RWPE1 (cell line): Measurements from ENCODE around the gene QSOX2.

Experiments
- CTCF ChIA-PET: fragments of 350-600 bp; sonication (Branson Sonifier 250); formaldehyde crosslinking; extraction: SDS; loops from one replicate; lab custom pipeline; 2021; lab: Yijun Ruan, JAX
- POLR2A ChIA-PET: fragments of 400-600 bp; formaldehyde crosslinking; extraction: SDS; loops from one replicate; lab custom pipeline; 2020; ENCODE audit warnings: antibody characterized with exemption; ENCODE audit not compliant: low non-redundant PET; lab: Yijun Ruan, JAX
- DNase-seq: peaks from one replicate; pipeline ENCODE4 v3.0.0; 2012; ENCODE audit warnings: low spot score
- H3K27ac ChIP-seq: fragments of 450-650 bp; 2 replicates; pipeline ENCODE4 v1.5.1; 2017
- CTCF ChIP-seq: fragments of 450-650 bp; conservative IDR thresholded peaks from 2 replicates; pipeline ENCODE4 v1.5.1; 2017; ENCODE audit warnings: low read depth, mild to moderate bottlenecking

The QSOX2 gene

DNA sequence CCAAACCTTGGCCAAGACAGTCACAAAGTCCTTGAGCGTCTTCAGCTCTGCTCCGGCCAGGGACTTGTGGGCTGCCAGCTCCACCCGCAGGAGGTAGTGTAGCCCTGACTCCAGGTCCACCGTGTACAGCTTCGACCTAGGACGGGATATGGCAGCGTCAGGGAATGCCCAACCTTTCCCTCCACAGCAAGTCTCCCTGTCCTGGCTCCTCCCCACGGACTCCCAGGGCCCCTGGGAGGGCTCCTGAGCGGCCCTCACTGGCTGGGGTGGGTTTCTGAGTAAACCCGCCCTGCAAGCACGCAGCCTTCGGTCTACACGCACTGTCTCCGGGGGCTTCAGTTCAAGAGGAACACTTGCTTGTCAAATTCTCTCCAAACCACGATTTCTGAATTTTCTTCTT lies 26.9 kb downstream of the QSOX2 start:
- CTCF ChIA-PET: interaction anchor here (0.6 to 1.2 kb wide), 4 partner anchors 13 to 251 kb away, joined by 3 to 5 read pairs (median 4); no protein-coding TSS in a partner anchor
- POLR2A ChIA-PET: no interaction called here
- TF ChIP-seq CTCF: no peak
- peak overlapping the region; percentile 93 for H3K27ac ChIP-seq
- no peak for DNase-seq

DNA sequence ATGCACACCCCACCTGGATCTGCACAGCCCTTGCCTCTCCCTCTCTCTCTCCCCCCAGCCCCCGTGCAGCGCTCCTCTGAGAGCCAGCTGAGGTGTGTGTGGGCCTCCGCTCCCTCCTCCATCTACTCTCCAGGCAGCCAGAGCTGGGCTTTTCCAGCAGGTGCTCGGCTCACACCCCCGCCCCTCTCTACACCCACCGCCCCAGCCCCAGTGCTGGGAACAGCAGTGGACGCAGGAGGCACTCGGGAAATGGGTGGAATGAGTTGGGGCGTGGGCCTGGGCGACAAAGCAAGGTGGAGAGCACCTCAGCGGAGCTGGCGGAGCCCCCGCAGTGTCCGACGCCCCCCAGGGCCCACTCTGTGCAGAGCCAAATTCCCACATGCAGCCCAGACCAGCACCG lies 27.3 kb downstream of the QSOX2 start:
- no peak for TF ChIP-seq CTCF
- ChIA-PET CTCF (interaction anchor here (0.6 kb wide), 1 partner anchor 12 kb away, joined by 4 read pairs; no protein-coding TSS in a partner anchor), POLR2A (no interaction called here)
- peak overlapping the region; percentile 93 for H3K27ac ChIP-seq
- no peak for DNase-seq

DNA sequence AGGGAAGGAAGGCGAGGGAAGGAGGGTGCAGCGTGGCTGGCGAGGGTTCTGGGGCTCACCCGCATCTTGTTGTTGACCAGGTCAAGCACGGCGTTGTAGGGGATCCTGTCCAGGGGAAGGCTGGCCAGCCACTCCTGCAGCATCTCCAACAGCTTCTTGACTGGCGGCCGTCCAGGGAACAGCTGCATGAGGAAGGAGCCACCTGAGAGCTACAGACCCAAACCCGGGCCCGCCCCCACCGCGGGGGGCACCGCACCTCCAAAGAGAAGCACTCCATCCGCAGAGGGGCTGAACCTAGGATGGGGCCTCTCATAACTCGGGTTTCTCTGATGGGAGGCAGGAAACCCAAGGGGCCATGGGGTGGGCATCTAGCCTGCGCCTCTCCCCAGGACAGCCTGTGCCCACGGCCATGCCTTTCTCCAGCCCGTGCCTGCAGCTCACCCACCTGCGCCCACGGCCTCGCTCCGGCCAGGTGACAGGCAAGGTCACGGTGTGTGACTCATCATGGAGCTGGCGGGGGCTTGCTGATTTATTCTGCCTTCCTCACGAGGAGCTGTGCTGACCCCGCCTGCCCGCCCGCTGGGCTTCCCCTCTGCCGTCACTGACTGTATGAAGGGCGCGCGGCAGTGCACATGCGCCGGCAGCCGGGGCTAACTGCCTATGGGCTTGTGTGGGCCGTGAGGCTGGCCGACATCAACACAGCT lies 28.9 kb downstream of the QSOX2 start:
- H3K27ac ChIP-seq: no peak overlapping the region
- no peak for TF ChIP-seq CTCF
- DNase-seq: no peak
- ChIA-PET CTCF (interaction anchor here (0.7 to 1.2 kb wide), 3 partner anchors 10 to 203 kb away, joined by 3 to 5 read pairs (median 4); no protein-coding TSS in a partner anchor), POLR2A (no interaction called here)

- DNase-seq: no peak
- ChIA-PET POLR2A (no interaction called here), CTCF (interaction anchor here (1.4 kb wide), 1 partner anchor 43 kb away, joined by 3 read pairs; no protein-coding TSS in a partner anchor)
- H3K27ac ChIP-seq: no peak overlapping the region
- TF ChIP-seq CTCF: no peak
Observed at GRCh38 chr9:136213733-136214132, 31.9 kb downstream of the QSOX2 start.

DNA sequence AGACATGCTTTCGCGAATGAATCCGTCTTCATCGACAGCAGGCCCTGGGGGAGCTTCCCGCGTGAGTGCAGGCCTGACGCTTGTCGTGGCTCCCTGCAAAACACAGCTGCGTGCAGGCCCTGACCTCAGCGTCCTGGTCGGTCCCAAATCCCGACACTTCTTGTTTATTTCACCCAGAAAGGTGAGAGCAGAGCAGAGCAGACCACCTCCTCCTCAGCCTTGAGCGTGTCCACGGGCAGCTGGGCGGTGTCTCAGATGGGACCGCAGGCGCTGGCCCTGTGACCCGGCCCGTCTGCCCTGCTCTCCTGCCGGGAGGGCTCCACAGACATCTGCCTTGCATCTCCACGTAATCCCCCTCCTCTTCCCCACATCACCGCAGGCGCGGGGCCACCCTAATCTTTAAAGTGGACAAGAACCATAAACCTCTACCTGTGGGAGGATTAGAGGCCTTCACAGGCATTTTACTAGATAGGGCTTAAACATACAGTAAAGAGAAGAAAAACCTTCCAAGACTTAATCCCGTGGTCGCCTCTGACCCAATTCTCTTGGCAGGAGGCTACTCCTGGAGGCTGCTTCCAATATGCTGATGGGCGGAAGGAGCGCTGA lies 33.2 kb downstream of the QSOX2 start:
- TF ChIP-seq CTCF: no peak
- DNase-seq: no peak
- ChIA-PET POLR2A (no interaction called here), CTCF (interaction anchor here (1.4 kb wide), 1 partner anchor 42 kb away, joined by 3 read pairs; no protein-coding TSS in a partner anchor)
- no peak overlapping the region for H3K27ac ChIP-seq

GRCh38 chr9:136211441-136212344 lies 33.9 kb downstream of the QSOX2 start:
- TF ChIP-seq CTCF: no peak
- DNase-seq: no peak
- ChIA-PET CTCF (interaction anchor here (0.7 kb wide), 1 partner anchor 71 kb away, joined by 3 read pairs; no protein-coding TSS in a partner anchor), POLR2A (no interaction called here)
- no peak overlapping the region for H3K27ac ChIP-seq
